ENCODE measurements around the gene ENOX1. TPM values are rescaled to one million over a fixed set of nuclear protein-coding genes. Genes with fewer than 3 reads are reported as not detected.

ENOX1 gene
- polyA plus RNA-seq, 3 donors = 0.04 TPM; not detected in 2

DNA sequence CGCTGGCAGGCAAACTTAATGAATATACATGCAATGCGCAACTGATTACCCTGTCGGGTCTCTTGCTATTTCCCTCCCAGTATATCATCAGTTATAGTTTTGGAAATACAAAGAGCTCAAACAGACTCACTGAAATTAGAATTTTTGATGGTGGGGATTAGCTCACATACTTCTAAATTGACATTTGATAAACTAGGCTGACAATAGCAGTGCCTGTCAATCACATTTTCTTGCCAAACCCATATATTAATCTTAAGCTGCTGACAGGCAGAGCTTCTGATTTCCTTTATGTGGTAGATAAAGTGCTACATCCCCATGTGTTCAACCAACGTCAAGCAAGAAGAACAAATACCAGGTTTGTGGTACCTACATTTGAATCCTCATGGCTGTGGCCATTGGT, 521.7 kb downstream of the ENOX1 start:
- Histone ChIP-seq H3K4me3 (replicated peaks in 1 of 3; ENCODE audit: low read depth in 2 of 3, low read length in 3 of 3) (no peak overlapping the region), H3K79me2 (ENCODE audit: insufficient read depth, low read length) (no peaks in the 10 kb centered on the region), H3K9ac (ENCODE audit: insufficient read depth, low read length, poor library complexity, severe bottlenecking) (no peak overlapping the region), H3K4me1 (ENCODE audit: control insufficient read depth in 1 of 2, insufficient read depth in 2 of 2, low read length in 2 of 2) (no peaks in the 10 kb centered on the region), H3K27ac (ENCODE audit: low read depth in 1 of 2, low read length in 2 of 2) (no peak overlapping the region), H2AFZ (ENCODE audit: insufficient read depth, low read depth, low read length, poor library complexity, severe bottlenecking) (no peak overlapping the region), H3K27me3 (ENCODE audit: control insufficient read depth in 2 of 2, insufficient read depth in 2 of 2, low read length in 2 of 2) (no peaks in the 10 kb centered on the region), H3K4me2 (replicated peaks; ENCODE audit: extremely low read depth, low read length, poor library complexity, severe bottlenecking) (no peak overlapping the region), H3K36me3 (replicated peaks in 1 of 2; ENCODE audit: control insufficient read depth in 1 of 2, insufficient read depth in 2 of 2, low read length in 2 of 2) (no peaks in the 10 kb centered on the region), H3K9me3 (replicated peaks in 1 of 2; ENCODE audit: control insufficient read depth in 1 of 2, insufficient read depth in 1 of 2, low read length in 2 of 2) (no peaks in the 10 kb centered on the region), H4K20me1 (ENCODE audit: insufficient read depth, low read length) (no peaks in the 10 kb centered on the region)
- WGBS (ENCODE audit: insufficient coverage) = no CpG with 5 or more reads among the region's 4 CpGs
- no peak overlapping the region for H3K4me3 Mint-ChIP-seq
- TF ChIP-seq, protein P1, sequence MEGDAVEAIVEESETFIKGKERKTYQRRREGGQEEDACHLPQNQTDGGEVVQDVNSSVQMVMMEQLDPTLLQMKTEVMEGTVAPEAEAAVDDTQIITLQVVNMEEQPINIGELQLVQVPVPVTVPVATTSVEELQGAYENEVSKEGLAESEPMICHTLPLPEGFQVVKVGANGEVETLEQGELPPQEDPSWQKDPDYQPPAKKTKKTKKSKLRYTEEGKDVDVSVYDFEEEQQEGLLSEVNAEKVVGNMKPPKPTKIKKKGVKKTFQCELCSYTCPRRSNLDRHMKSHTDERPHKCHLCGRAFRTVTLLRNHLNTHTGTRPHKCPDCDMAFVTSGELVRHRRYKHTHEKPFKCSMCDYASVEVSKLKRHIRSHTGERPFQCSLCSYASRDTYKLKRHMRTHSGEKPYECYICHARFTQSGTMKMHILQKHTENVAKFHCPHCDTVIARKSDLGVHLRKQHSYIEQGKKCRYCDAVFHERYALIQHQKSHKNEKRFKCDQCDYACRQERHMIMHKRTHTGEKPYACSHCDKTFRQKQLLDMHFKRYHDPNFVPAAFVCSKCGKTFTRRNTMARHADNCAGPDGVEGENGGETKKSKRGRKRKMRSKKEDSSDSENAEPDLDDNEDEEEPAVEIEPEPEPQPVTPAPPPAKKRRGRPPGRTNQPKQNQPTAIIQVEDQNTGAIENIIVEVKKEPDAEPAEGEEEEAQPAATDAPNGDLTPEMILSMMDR (IDR thresholded peaks at IDR 0.05) = no peak
- no peak overlapping the region for H3K27ac Mint-ChIP-seq
- intact Hi-C loops (cut with micrococcal nuclease) = no loop called here
- no peaks in the 10 kb centered on the region for H3K36me3 Mint-ChIP-seq
- DNase-seq = no peak
- H3K4me1 Mint-ChIP-seq = no peaks in the 10 kb centered on the region
- peaks cover 0 to 3% (median 0%) of the 10 kb centered on the region in 3 donors for H3K27me3 Mint-ChIP-seq (ENCODE audit: low read depth in 3 of 3)
- peaks cover 0 to 4% (median 0%) of the 10 kb centered on the region in 7 donors for H3K9me3 Mint-ChIP-seq

- Histone ChIP-seq H4K20me1 (ENCODE audit: insufficient read depth, low read length) (no peaks in the 10 kb centered on the region), H3K27ac (ENCODE audit: low read depth in 1 of 2, low read length in 2 of 2) (no peak overlapping the region), H3K4me2 (replicated peaks; ENCODE audit: extremely low read depth, low read length, poor library complexity, severe bottlenecking) (no peak overlapping the region), H3K79me2 (ENCODE audit: insufficient read depth, low read length) (no peaks in the 10 kb centered on the region), H3K36me3 (replicated peaks in 1 of 2; ENCODE audit: control insufficient read depth in 1 of 2, insufficient read depth in 2 of 2, low read length in 2 of 2) (no peaks in the 10 kb centered on the region), H3K4me3 (replicated peaks in 1 of 3; ENCODE audit: low read depth in 2 of 3, low read length in 3 of 3) (no peak overlapping the region), H2AFZ (ENCODE audit: insufficient read depth, low read depth, low read length, poor library complexity, severe bottlenecking) (no peak overlapping the region), H3K9ac (ENCODE audit: insufficient read depth, low read length, poor library complexity, severe bottlenecking) (no peak overlapping the region), H3K27me3 (ENCODE audit: control insufficient read depth in 2 of 2, insufficient read depth in 2 of 2, low read length in 2 of 2) (no peaks in the 10 kb centered on the region), H3K9me3 (replicated peaks in 1 of 2; ENCODE audit: control insufficient read depth in 1 of 2, insufficient read depth in 1 of 2, low read length in 2 of 2) (no peaks in the 10 kb centered on the region), H3K4me1 (ENCODE audit: control insufficient read depth in 1 of 2, insufficient read depth in 2 of 2, low read length in 2 of 2) (no peaks in the 10 kb centered on the region)
- intact Hi-C loops (cut with micrococcal nuclease) = no loop called here
- TF ChIP-seq, protein P1 (IDR thresholded peaks at IDR 0.05) = no peak
- DNase-seq = no peak
- H3K4me1 Mint-ChIP-seq = no peaks in the 10 kb centered on the region
- no peaks in the 10 kb centered on the region for H3K36me3 Mint-ChIP-seq
- H3K4me3 Mint-ChIP-seq = no peak overlapping the region
- no CpG with 5 or more reads among the region's 1 CpG for WGBS (ENCODE audit: insufficient coverage)
- H3K27me3 Mint-ChIP-seq (ENCODE audit: low read depth in 3 of 3) = peaks cover 0 to 3% (median 0%) of the 10 kb centered on the region in 3 donors
- H3K9me3 Mint-ChIP-seq = peaks cover 0 to 4% (median 0%) of the 10 kb centered on the region in 7 donors
- no peak overlapping the region for H3K27ac Mint-ChIP-seq
These were observed 522.3 kb downstream of the ENOX1 start for GRCh38 chr13:43264458-43264857.
